DOHH2 (cell line): ENCODE results near the gene USP20.

Experiments
- CTCF ChIP-seq: fragments of 200-600 bp; sonication (generic); IDR thresholded peaks from one replicate; pipeline ENCODE4 v1.5.1; 2014; ENCODE audit warnings: antibody characterized with exemption, mild to moderate bottlenecking, low read depth, low read length; ENCODE audit not compliant: poor library complexity, severe bottlenecking
- EZH2phosphoT487 ChIP-seq: fragments of 200-600 bp; sonication (generic); IDR thresholded peaks from 2 replicates; pipeline ENCODE4 v1.6.1; 2017; ENCODE audit warnings: borderline replicate concordance, mild to moderate bottlenecking, antibody characterized with exemption, low read length, moderate library complexity, mixed read lengths

GRCh38 chr9:129826759-129827158, 8.5 kb upstream of the USP20 start:
- TF ChIP-seq CTCF (no peak), EZH2phosphoT487 (no peak)
